GM12801 (cell line): ENCODE data around the gene ARHGEF12.

Source experiments
- CTCF ChIP-seq: IDR thresholded peaks from one replicate; pipeline ENCODE4 v1.5.1; 2011; ENCODE audit warnings: control low read depth; ENCODE audit not compliant: insufficient read length; ENCODE audit errors: extremely low read depth

The ARHGEF12 gene

GRCh38 chr11:120365512-120365911 lies 29.3 kb downstream of the ARHGEF12 start:
- TF ChIP-seq CTCF, result no peak

GRCh38 chr11:120372296-120372695 lies 36.1 kb downstream of the ARHGEF12 start:
- no peak for TF ChIP-seq CTCF

- TF ChIP-seq CTCF, result no peak
Observed at GRCh38 chr11:120375076-120375475, 38.9 kb downstream of the ARHGEF12 start.

- TF ChIP-seq CTCF, result no peak
Observed at GRCh38 chr11:120376547-120377182, 40.5 kb downstream of the ARHGEF12 start.

- TF ChIP-seq CTCF, result no peak
Observed at GRCh38 chr11:120378474-120378873, 42.3 kb downstream of the ARHGEF12 start.

GRCh38 chr11:120381401-120381800 lies 45.2 kb downstream of the ARHGEF12 start:
- TF ChIP-seq CTCF, result no peak

GRCh38 chr11:120383518-120384155 lies 47.4 kb downstream of the ARHGEF12 start:
- no peak for TF ChIP-seq CTCF
